Hepatocyte (in vitro differentiated cells): ENCODE results near the gene PLK5. TPM values are rescaled to one million over a fixed set of nuclear protein-coding genes. Genes with fewer than 3 reads are reported as not detected.
"Not testable (repeated sequence)": the region's sequence is repeated elsewhere in the genome, so short reads cannot be mapped to it uniquely, and the experiment has no call there.

ENCODE experiments used
- DNase-seq: peaks from one replicate; pipeline ENCODE4 v3.0.0-alpha.2; 2016; ENCODE audit warnings: low spot score
- H2AFZ ChIP-seq: fragments of 200-600 bp; sonication (generic); 2 replicates; pipeline ENCODE4 v1.6.0; 2016; ENCODE audit warnings: antibody characterized with exemption, mild to moderate bottlenecking
- H3K27ac ChIP-seq: fragments of 200-600 bp; sonication (generic); 2 replicates; pipeline ENCODE4 v1.5.1; 2016; ENCODE audit warnings: mild to moderate bottlenecking
- H3K27me3 ChIP-seq: fragments of 200-600 bp; sonication (generic); 2 replicates; pipeline ENCODE4 v1.6.1; 2016
- H3K36me3 ChIP-seq: fragments of 200-600 bp; sonication (generic); replicated peaks from 2 replicates; pipeline ENCODE4 v1.5.1; 2016; ENCODE audit warnings: low read depth; ENCODE audit not compliant: insufficient read depth
- H3K4me1 ChIP-seq: fragments of 200-600 bp; sonication (generic); 2 replicates; pipeline ENCODE4 v1.5.1; 2016; ENCODE audit warnings: mild to moderate bottlenecking, moderate library complexity; ENCODE audit not compliant: insufficient read depth
- H3K4me2 ChIP-seq: fragments of 200-600 bp; sonication (generic); 2 replicates; pipeline ENCODE4 v1.6.0; 2016
- H3K4me3 ChIP-seq: fragments of 200-600 bp; sonication (generic); 2 replicates; pipeline ENCODE4 v1.5.1; 2016; ENCODE audit warnings: mild to moderate bottlenecking
- H3K79me2 ChIP-seq: fragments of 200-600 bp; sonication (generic); 2 replicates; pipeline ENCODE4 v1.6.0; 2017; ENCODE audit warnings: mild to moderate bottlenecking
- H3K9me2 ChIP-seq: fragments of 200-600 bp; sonication (generic); replicated peaks from 2 replicates; pipeline ENCODE4 v1.6.0; 2017; ENCODE audit warnings: mild to moderate bottlenecking; ENCODE audit not compliant: insufficient read depth
- H3K9me3 ChIP-seq: fragments of 200-600 bp; sonication (generic); 2 replicates; pipeline ENCODE4 v1.5.1; 2016; ENCODE audit warnings: low read depth, mild to moderate bottlenecking
- H4K20me1 ChIP-seq: fragments of 200-600 bp; sonication (generic); 2 replicates; pipeline ENCODE4 v1.6.0; 2016; ENCODE audit warnings: mild to moderate bottlenecking; ENCODE audit not compliant: insufficient read depth, poor library complexity, severe bottlenecking
- CTCF ChIP-seq: fragments of 200-600 bp; sonication (generic); IDR thresholded peaks from 2 replicates; pipeline ENCODE4 v1.5.1; 2016; ENCODE audit warnings: antibody characterized with exemption, mild to moderate bottlenecking; ENCODE audit not compliant: poor library complexity
- EZH2 ChIP-seq: fragments of 200-600 bp; sonication (generic); IDR thresholded peaks from 2 replicates; pipeline ENCODE4 v1.6.1; 2016; ENCODE audit warnings: antibody characterized with exemption, mild to moderate bottlenecking, borderline replicate concordance
- EZH2phosphoT487 ChIP-seq: fragments of 200-600 bp; sonication (generic); IDR thresholded peaks from one replicate; pipeline ENCODE4 v1.6.1; 2018; ENCODE audit warnings: antibody characterized with exemption, mild to moderate bottlenecking, low read depth, moderate library complexity; ENCODE audit not compliant: unreplicated experiment, severe bottlenecking
- WGBS: methylation state at CpG from one replicate; pipeline ENCODE4 v1.1.6; 2016; ENCODE audit warnings: low lambda C conversion rate; ENCODE audit errors: missing lambda C conversion rate; 5-methylcytosine and 5-hydroxymethylcytosine counted together
- polyA plus RNA-seq: library from polyadenylated mRNA; unstranded; fragments of >200 nt; fragmentation: Nextera tagmentation; extraction: Ambion mirVana; gene quantifications from 2 replicates; pipeline ENCODE4 v1.2.1, GENCODE V29; 2016
- total RNA-seq: library from RNA; depleted of rRNA; stranded (reverse); fragments of >200 nt; gene quantifications from 2 replicates; pipeline ENCODE4 v1.2.3, GENCODE V29; 2014

PLK5 gene
- total and polyA plus RNA-seq, 2 experiments from 2014 or later, result 0.53 TPM; not detected in 1

- H3K9me2 ChIP-seq, result no peaks in the 10 kb centered on the region
- peak overlapping the region; percentile 38 for H3K4me2 ChIP-seq
- 44% methylated on average over 14 of the region's 15 CpGs for WGBS
These were observed 15.1 kb downstream of the PLK5 start for GRCh38 chr19:1538978-1539377.

GRCh38 chr19:1539749-1540148 is 15.9 kb downstream of the PLK5 start:
- not testable (repeated sequence) for H3K27me3 ChIP-seq, H3K36me3 ChIP-seq, DNase-seq, H3K9me2 ChIP-seq, H2AFZ ChIP-seq, H3K4me2 ChIP-seq, H3K9me3 ChIP-seq, H3K4me3 ChIP-seq, H3K27ac ChIP-seq, H4K20me1 ChIP-seq, H3K79me2 ChIP-seq, H3K4me1 ChIP-seq
- WGBS, result 98% methylated on average over 11 of the region's 11 CpGs

More at GRCh38 chr19:1538978-1539377, 15.1 kb downstream of the PLK5 start:
- H3K9me3 ChIP-seq, result no peaks in the 10 kb centered on the region
- no peaks in the 10 kb centered on the region for H4K20me1 ChIP-seq
- no peaks in the 10 kb centered on the region for H3K79me2 ChIP-seq
- DNase-seq, result peak; percentile 6
- no peak overlapping the region for H3K4me3 ChIP-seq
- H3K27me3 ChIP-seq, result no peaks in the 10 kb centered on the region
- H3K4me1 ChIP-seq, result peaks cover 9% of the 10 kb centered on the region
- TF ChIP-seq CTCF (no peak), EZH2 (no peak)
- H2AFZ ChIP-seq, result no peak overlapping the region
- no peaks in the 10 kb centered on the region for H3K36me3 ChIP-seq
- no peak overlapping the region for H3K27ac ChIP-seq

GRCh38 chr19:1540365-1540925 is 16.6 kb downstream of the PLK5 start:
- no peak overlapping the region for H2AFZ ChIP-seq
- no peaks in the 10 kb centered on the region for H3K27me3 ChIP-seq
- no peak overlapping the region for H3K4me2 ChIP-seq
- 56% methylated on average over 17 of the region's 17 CpGs for WGBS
- TF ChIP-seq EZH2 (no peak), CTCF (no peak), EZH2phosphoT487 (no peak)
- H3K9me3 ChIP-seq, result no peaks in the 10 kb centered on the region
- no peaks in the 10 kb centered on the region for H3K79me2 ChIP-seq
- H3K4me1 ChIP-seq, result peaks cover 9% of the 10 kb centered on the region
- H3K27ac ChIP-seq, result no peak overlapping the region
- H4K20me1 ChIP-seq, result no peaks in the 10 kb centered on the region
- no peaks in the 10 kb centered on the region for H3K9me2 ChIP-seq
- H3K4me3 ChIP-seq, result no peak overlapping the region
- no peak for DNase-seq
- no peaks in the 10 kb centered on the region for H3K36me3 ChIP-seq

GRCh38 chr19:1549332-1549945 is 25.6 kb downstream of the PLK5 start:
- Histone ChIP-seq H3K27me3 (no peaks in the 10 kb centered on the region), H3K9me3 (no peaks in the 10 kb centered on the region), H3K79me2 (no peaks in the 10 kb centered on the region), H3K27ac (no peak overlapping the region), H4K20me1 (peaks cover 6% of the 10 kb centered on the region), H3K4me3 (no peak overlapping the region), H3K4me1 (no peaks in the 10 kb centered on the region), H3K36me3 (no peaks in the 10 kb centered on the region), H3K9me2 (no peaks in the 10 kb centered on the region), H3K4me2 (no peak overlapping the region), H2AFZ (no peak overlapping the region)
- WGBS, result 96% methylated on average over 3 of the region's 4 CpGs
- no peak for DNase-seq
- TF ChIP-seq CTCF (no peak), EZH2 (no peak), EZH2phosphoT487 (no peak)
